ENCODE measurements around the gene ADAMTS5.

Gene ADAMTS5

DNA sequence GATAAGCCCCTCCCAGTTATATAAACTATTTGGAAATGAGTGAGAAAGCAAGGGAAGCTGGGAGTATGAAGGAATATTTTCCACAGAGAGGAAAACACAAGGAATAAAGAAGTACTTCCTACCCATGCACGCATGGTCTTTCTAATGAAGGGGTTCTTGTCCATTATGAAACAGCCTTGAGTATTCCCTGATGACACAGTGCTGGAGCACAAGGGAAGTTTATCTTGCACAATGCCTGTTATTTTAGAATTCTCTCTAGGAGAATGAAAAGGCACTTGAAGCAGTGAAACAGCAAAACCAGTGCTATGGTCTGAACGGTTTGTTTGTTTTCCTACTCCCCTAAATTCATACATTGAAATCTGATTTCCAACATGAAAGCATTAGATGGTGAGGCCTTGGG, 83.1 kb downstream of the ADAMTS5 start:
- FAIRE-seq: no peak

DNA sequence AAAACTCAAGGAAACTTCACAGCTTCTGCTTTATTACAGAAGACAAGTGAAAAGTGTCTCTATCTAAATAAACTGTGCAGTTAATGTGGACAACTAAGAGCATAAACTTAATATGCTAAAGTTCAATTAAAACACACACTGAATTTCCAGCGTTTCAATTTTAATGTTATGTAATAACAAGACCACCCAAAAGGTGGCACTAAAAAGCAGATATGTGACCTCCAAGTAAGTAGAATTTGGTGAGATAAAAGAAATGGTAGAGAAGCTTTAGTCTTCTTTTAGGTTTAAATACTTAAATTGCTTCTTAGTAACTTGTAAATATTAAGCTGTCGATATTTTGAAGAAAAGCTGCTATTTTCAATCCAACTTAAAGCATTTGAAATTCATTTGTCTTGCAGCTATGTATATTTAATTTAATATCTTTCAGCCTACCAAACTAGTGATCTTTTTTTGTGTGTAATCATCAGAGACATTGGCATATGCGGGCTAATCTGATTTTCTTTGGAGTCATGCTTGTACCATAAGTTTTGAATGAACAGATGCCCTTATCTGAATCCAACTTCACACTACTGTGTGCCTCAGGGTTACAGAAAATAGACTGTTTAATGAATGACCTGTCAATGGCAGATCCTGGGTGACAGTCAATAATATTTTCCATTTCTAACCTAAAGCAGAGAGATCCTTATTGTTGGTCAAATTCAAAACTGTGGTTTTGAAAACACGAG, 85.2 kb downstream of the ADAMTS5 start:
- no peak for FAIRE-seq

DNA sequence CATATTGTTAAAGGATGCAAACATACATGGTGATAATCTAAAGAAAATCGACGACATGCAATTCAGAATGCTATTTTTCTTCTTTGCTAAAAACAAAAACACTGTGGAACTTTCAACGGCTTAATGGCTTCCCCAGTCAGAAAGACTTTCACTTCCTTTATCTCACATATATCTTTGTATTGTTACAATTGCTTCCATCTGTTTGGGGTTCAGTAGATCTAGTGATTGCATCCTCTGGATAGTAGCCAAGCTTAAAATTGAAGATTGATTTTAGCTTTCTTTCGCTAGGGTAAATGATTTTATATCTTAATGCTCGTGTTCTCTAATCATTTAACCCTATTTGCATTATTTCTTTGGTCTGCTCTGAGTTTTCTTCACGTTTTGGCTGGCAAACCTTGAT, 89.9 kb downstream of the ADAMTS5 start:
- FAIRE-seq: no peak

DNA sequence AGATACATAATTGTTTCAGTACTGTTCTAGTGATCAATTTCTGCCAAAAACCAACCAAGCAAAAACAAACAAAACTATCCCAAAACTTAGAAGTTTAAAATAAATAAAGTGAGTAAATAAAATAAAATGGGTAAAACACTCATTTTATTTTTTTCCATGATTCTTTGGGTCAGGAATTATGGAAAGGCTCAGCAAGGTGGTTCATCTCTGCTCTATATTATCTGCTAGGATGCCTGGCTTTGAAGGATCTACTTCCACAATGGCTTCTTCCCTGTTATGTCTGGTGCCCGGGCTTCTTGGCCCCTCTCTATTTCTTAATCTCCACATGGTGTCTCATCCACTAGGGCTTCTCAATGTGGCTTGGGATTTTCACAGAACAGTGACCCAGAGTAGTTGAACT, 92.5 kb downstream of the ADAMTS5 start:
- no peak for FAIRE-seq

Data from colon (tissue), 2 donors.